H9 (cell line): ENCODE results near the gene NTRK3. TPM values are rescaled to one million over a fixed set of nuclear protein-coding genes. Genes with fewer than 3 reads are reported as not detected.

Experiments
- DNase-seq: peaks from one replicate; pipeline ENCODE4 v3.0.0-alpha.2; 2017
- H2AFZ ChIP-seq: one replicate; pipeline ENCODE4 v1.6.1; 2013; ENCODE audit warnings: mild to moderate bottlenecking, low read length, control low read depth, moderate library complexity
- H2AK5ac ChIP-seq: 2 replicates; pipeline ENCODE4 v1.6.1; 2013; ENCODE audit warnings: low read length, control low read depth, mixed read lengths; ENCODE audit not compliant: insufficient read length
- H2BK120ac ChIP-seq: one replicate; pipeline ENCODE4 v1.6.1; 2013; ENCODE audit warnings: low read depth, mild to moderate bottlenecking, low read length, control low read depth, inconsistent platforms; ENCODE audit not compliant: poor library complexity, severe bottlenecking
- H2BK12ac ChIP-seq: 2 replicates; pipeline ENCODE4 v1.6.1; 2013; ENCODE audit warnings: low read length, control low read depth, mixed read lengths, low read depth; ENCODE audit not compliant: insufficient read length
- H2BK15ac ChIP-seq: 2 replicates; pipeline ENCODE4 v1.6.1; 2013; ENCODE audit warnings: low read depth, low read length, control low read depth
- H2BK20ac ChIP-seq: one replicate; pipeline ENCODE4 v1.6.1; 2013; ENCODE audit warnings: low read depth, mild to moderate bottlenecking, low read length, control low read depth, inconsistent platforms; ENCODE audit not compliant: poor library complexity, severe bottlenecking
- H2BK5ac ChIP-seq: 2 replicates; pipeline ENCODE4 v1.6.1; 2013; ENCODE audit warnings: low read length, control low read depth, mixed read lengths; ENCODE audit not compliant: insufficient read length
- H3K14ac ChIP-seq: 2 replicates; pipeline ENCODE4 v1.6.1; 2013; ENCODE audit warnings: low read length, control low read depth; ENCODE audit not compliant: insufficient read depth
- H3K18ac ChIP-seq: 2 replicates; pipeline ENCODE4 v1.6.1; 2013; ENCODE audit warnings: low read depth, mild to moderate bottlenecking, mixed read lengths, low read length, control low read depth; ENCODE audit not compliant: insufficient read length
- H3K23ac ChIP-seq: 2 replicates; pipeline ENCODE4 v1.6.1; 2013; ENCODE audit warnings: low read length, control low read depth, mixed read lengths, low read depth; ENCODE audit not compliant: insufficient read length
- H3K23me2 ChIP-seq: 2 replicates; pipeline ENCODE4 v1.6.1; 2013; ENCODE audit warnings: low read depth, mild to moderate bottlenecking, mixed read lengths, low read length, control low read depth; ENCODE audit not compliant: insufficient read length, poor library complexity, severe bottlenecking
- H3K27ac ChIP-seq: 2 replicates; pipeline ENCODE4 v1.5.1; 2013; ENCODE audit warnings: low read length, control low read depth, mixed read lengths, low read depth; ENCODE audit not compliant: insufficient read length
- H3K27me3 ChIP-seq: 2 replicates; pipeline ENCODE4 v1.6.1; 2013; ENCODE audit warnings: low read length, control low read depth, inconsistent platforms; ENCODE audit not compliant: insufficient read depth
- H3K4ac ChIP-seq: 2 replicates; pipeline ENCODE4 v1.6.1; 2013; ENCODE audit warnings: low read depth, mild to moderate bottlenecking, control low read depth, inconsistent platforms, low read length, moderate library complexity
- H3K4me1 ChIP-seq: 2 replicates; pipeline ENCODE4 v1.6.1; 2013; ENCODE audit warnings: low read length, control low read depth, inconsistent platforms; ENCODE audit not compliant: insufficient read depth
- H3K4me2 ChIP-seq: 2 replicates; pipeline ENCODE4 v1.6.1; 2013; ENCODE audit warnings: low read length, control low read depth, mixed read lengths; ENCODE audit not compliant: insufficient read length, insufficient read depth
- H3K56ac ChIP-seq: 2 replicates; pipeline ENCODE4 v1.6.1; 2013; ENCODE audit warnings: low read depth, mild to moderate bottlenecking, mixed read lengths, low read length, control low read depth; ENCODE audit not compliant: insufficient read length
- H3K79me1 ChIP-seq: 2 replicates; pipeline ENCODE4 v1.6.1; 2013; ENCODE audit warnings: low read depth, mild to moderate bottlenecking, moderate library complexity, low read length, control low read depth, inconsistent platforms; ENCODE audit not compliant: insufficient read depth, poor library complexity, severe bottlenecking
- H3K79me2 ChIP-seq: 2 replicates; pipeline ENCODE4 v1.6.1; 2013; ENCODE audit warnings: low read length, control low read depth, inconsistent platforms; ENCODE audit not compliant: insufficient read depth
- H3K9ac ChIP-seq: 2 replicates; pipeline ENCODE4 v1.6.1; 2013; ENCODE audit warnings: low read length, control low read depth, mixed read lengths; ENCODE audit not compliant: insufficient read length; ENCODE audit errors: extremely low read depth
- H3K9me3 ChIP-seq: one replicate; pipeline ENCODE4 v1.6.1; 2013; ENCODE audit warnings: low read depth, low read length, inconsistent platforms; ENCODE audit not compliant: control insufficient read depth
- H3T11ph ChIP-seq: one replicate; pipeline ENCODE4 v1.6.1; 2013; ENCODE audit warnings: mild to moderate bottlenecking, low read length, control low read depth, inconsistent platforms
- H4K20me1 ChIP-seq: one replicate; pipeline ENCODE4 v1.6.1; 2013; ENCODE audit not compliant: control insufficient read depth, insufficient read length, insufficient read depth
- H4K5ac ChIP-seq: 2 replicates; pipeline ENCODE4 v1.6.1; 2013; ENCODE audit warnings: low read depth, mild to moderate bottlenecking, mixed read lengths, low read length, control low read depth; ENCODE audit not compliant: insufficient read length
- H4K8ac ChIP-seq: replicated peaks from 2 replicates; pipeline ENCODE4 v1.6.1; 2013; ENCODE audit warnings: low read length, control low read depth, mixed read lengths, low read depth; ENCODE audit not compliant: insufficient read length
- H4K91ac ChIP-seq: 2 replicates; pipeline ENCODE4 v1.6.1; 2013; ENCODE audit warnings: low read depth, mild to moderate bottlenecking, moderate library complexity, mixed read lengths, low read length, control low read depth; ENCODE audit not compliant: insufficient read length
- H3K27ac Mint-ChIP-seq, 3 experiments: 2 replicates in 2 of 3; 3 replicates in 1 of 3; pipeline ENCODE4 v1.8.0; 2020 to 2021; ENCODE audit warnings: mixed read lengths in 3 of 3, mild to moderate bottlenecking in 1 of 3, moderate library complexity in 1 of 3
- H3K27me3 Mint-ChIP-seq: 2 replicates; pipeline ENCODE4 v1.8.0; 2021; ENCODE audit warnings: low read depth, mild to moderate bottlenecking, moderate library complexity, mixed read lengths
- H3K36me3 Mint-ChIP-seq, 3 experiments: 2 replicates in 2 of 3; 3 replicates in 1 of 3; pipeline ENCODE4 v1.8.0; 2020 to 2021; ENCODE audit warnings: low read depth in 3 of 3, mixed read lengths in 3 of 3; ENCODE audit not compliant: insufficient read depth in 1 of 3
- H3K4me1 Mint-ChIP-seq, 2 experiments: 2 replicates each; pipeline ENCODE4 v1.8.0; 2020; ENCODE audit warnings: mixed read lengths in 2 of 2
- H3K4me3 Mint-ChIP-seq, 2 experiments: 2 replicates in 1 of 2; 3 replicates in 1 of 2; pipeline ENCODE4 v1.8.0; 2020 to 2021; ENCODE audit warnings: mild to moderate bottlenecking in 2 of 2, mixed read lengths in 2 of 2, moderate library complexity in 1 of 2
- H3K9me3 Mint-ChIP-seq, 2 experiments: 2 replicates in 1 of 2; 3 replicates in 1 of 2; pipeline ENCODE4 v1.8.0; 2020; ENCODE audit warnings: mild to moderate bottlenecking in 2 of 2, mixed read lengths in 2 of 2, moderate library complexity in 1 of 2
- WGBS: extraction: QIAGEN DNeasy Blood & Tissue Kit; methylation state at CpG from one replicate; pipeline ENCODE4 v1.1.7; 2013; ENCODE audit warnings: missing lambda C conversion rate, low lambda C conversion rate, mixed read lengths; ENCODE audit not compliant: insufficient read length; ENCODE audit errors: extremely low coverage; 5-methylcytosine and 5-hydroxymethylcytosine counted together
- total RNA-seq: library from RNA; stranded (reverse); gene quantifications from 2 replicates; pipeline ENCODE4 v1.2.1, GENCODE V29; 2021
- TF ChIP-seq, protein P1 (sequence below): fragments of 200-600 bp; sonication (generic); conservative IDR thresholded peaks from 3 replicates; pipeline ENCODE4 v1.8.0; 2021; ENCODE audit warnings: antibody characterized with exemption, mild to moderate bottlenecking

Gene NTRK3
- total RNA-seq, 1 experiment from 2014 or later: 2.5 TPM

DNA sequence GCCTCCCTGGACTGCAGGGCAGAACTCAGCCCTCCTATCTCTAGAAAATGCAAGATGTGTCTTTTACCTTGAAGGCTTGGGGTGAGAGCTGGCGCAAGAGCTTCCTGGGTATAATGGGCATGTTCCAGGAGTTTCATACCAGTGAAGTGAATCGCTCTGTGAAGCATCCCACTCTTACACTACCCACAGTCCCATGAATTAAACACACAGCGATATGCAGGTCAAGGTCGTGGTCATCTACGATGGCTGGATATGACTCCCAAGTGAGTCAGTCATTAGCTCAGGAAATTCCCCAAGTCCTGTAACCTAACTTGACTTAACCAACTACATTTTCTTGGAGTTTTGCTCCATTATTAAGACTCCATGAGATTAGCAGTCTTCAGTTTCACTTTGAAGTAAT, 439.7 kb downstream of the NTRK3 start:
- H3K23ac ChIP-seq: no peak overlapping the region
- no peak overlapping the region for H3K27ac ChIP-seq
- H3K4me2 ChIP-seq: no peak overlapping the region
- no peak overlapping the region for H2BK5ac ChIP-seq
- H3K27me3 ChIP-seq: no peaks in the 10 kb centered on the region
- no peaks in the 10 kb centered on the region for H3K79me2 ChIP-seq
- no peaks in the 10 kb centered on the region for H3K9me3 Mint-ChIP-seq
- no peak overlapping the region for H2AK5ac ChIP-seq
- H3K27me3 Mint-ChIP-seq: peaks cover 38% of the 10 kb centered on the region
- H4K20me1 ChIP-seq: no peaks in the 10 kb centered on the region
- H3K56ac ChIP-seq: no peak overlapping the region
- H3K4me1 ChIP-seq: no peaks in the 10 kb centered on the region
- H4K8ac ChIP-seq: no peak overlapping the region
- H3K23me2 ChIP-seq: no peaks in the 10 kb centered on the region
- TF ChIP-seq, protein P1, sequence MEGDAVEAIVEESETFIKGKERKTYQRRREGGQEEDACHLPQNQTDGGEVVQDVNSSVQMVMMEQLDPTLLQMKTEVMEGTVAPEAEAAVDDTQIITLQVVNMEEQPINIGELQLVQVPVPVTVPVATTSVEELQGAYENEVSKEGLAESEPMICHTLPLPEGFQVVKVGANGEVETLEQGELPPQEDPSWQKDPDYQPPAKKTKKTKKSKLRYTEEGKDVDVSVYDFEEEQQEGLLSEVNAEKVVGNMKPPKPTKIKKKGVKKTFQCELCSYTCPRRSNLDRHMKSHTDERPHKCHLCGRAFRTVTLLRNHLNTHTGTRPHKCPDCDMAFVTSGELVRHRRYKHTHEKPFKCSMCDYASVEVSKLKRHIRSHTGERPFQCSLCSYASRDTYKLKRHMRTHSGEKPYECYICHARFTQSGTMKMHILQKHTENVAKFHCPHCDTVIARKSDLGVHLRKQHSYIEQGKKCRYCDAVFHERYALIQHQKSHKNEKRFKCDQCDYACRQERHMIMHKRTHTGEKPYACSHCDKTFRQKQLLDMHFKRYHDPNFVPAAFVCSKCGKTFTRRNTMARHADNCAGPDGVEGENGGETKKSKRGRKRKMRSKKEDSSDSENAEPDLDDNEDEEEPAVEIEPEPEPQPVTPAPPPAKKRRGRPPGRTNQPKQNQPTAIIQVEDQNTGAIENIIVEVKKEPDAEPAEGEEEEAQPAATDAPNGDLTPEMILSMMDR: no peak
- H3K27ac Mint-ChIP-seq: no peak overlapping the region
- no peak overlapping the region for H3K4me3 Mint-ChIP-seq
- WGBS: no CpG with 5 or more reads among the region's 5 CpGs
- no peaks in the 10 kb centered on the region for H3K9me3 ChIP-seq
- no peak overlapping the region for H3K4ac ChIP-seq
- H4K91ac ChIP-seq: no peak overlapping the region
- no peak overlapping the region for H3K18ac ChIP-seq
- no peak overlapping the region for H2AFZ ChIP-seq
- no peak overlapping the region for H3T11ph ChIP-seq
- H3K14ac ChIP-seq: no peak overlapping the region
- H2BK120ac ChIP-seq: no peak overlapping the region
- H3K9ac ChIP-seq: no peak overlapping the region
- no peaks in the 10 kb centered on the region for H3K79me1 ChIP-seq
- H4K5ac ChIP-seq: no peak overlapping the region
- DNase-seq: no peak
- H2BK15ac ChIP-seq: no peak overlapping the region
- no peak overlapping the region for H2BK20ac ChIP-seq
- H2BK12ac ChIP-seq: no peak overlapping the region
- no peaks in the 10 kb centered on the region for H3K36me3 Mint-ChIP-seq
- no peaks in the 10 kb centered on the region for H3K4me1 Mint-ChIP-seq
